ENCODE results near the gene ITGB6.

DNA sequence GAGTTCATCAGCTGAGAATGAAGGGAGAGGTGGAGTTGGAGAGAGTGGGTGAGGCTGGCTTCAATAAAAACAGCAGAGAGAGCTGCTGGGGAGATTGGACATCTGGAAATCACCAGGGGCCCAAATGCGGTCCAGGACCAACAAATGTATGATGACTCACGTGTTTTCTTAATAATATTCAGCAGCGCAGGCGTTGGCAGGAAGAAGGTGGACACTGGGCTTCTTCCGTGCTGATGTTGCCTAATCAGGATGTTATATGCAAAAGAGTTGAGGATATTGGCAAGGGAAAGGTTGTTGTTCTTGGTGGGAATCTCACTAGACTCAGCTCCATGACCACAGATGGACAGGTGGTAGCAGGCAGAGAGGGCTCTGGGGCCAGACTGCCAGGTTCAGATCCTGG lies 124.9 kb downstream of the ITGB6 start:
- TF ChIP-seq, protein P1, sequence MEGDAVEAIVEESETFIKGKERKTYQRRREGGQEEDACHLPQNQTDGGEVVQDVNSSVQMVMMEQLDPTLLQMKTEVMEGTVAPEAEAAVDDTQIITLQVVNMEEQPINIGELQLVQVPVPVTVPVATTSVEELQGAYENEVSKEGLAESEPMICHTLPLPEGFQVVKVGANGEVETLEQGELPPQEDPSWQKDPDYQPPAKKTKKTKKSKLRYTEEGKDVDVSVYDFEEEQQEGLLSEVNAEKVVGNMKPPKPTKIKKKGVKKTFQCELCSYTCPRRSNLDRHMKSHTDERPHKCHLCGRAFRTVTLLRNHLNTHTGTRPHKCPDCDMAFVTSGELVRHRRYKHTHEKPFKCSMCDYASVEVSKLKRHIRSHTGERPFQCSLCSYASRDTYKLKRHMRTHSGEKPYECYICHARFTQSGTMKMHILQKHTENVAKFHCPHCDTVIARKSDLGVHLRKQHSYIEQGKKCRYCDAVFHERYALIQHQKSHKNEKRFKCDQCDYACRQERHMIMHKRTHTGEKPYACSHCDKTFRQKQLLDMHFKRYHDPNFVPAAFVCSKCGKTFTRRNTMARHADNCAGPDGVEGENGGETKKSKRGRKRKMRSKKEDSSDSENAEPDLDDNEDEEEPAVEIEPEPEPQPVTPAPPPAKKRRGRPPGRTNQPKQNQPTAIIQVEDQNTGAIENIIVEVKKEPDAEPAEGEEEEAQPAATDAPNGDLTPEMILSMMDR (IDR thresholded peaks at IDR 0.05): no peak
- TF ChIP-seq, protein P2, sequence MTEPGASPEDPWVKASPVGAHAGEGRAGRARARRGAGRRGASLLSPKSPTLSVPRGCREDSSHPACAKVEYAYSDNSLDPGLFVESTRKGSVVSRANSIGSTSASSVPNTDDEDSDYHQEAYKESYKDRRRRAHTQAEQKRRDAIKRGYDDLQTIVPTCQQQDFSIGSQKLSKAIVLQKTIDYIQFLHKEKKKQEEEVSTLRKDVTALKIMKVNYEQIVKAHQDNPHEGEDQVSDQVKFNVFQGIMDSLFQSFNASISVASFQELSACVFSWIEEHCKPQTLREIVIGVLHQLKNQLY (CRISPR knock-in tag; IDR thresholded peaks at IDR 0.05): no peak
- TF ChIP-seq TCF7 (CRISPR knock-in tag; IDR thresholded peaks at IDR 0.05; ENCODE audit: low read depth): no peak
- TF ChIP-seq FOXK1 (CRISPR knock-in tag; IDR thresholded peaks at IDR 0.05): no peak
- TF ChIP-seq, protein P3, sequence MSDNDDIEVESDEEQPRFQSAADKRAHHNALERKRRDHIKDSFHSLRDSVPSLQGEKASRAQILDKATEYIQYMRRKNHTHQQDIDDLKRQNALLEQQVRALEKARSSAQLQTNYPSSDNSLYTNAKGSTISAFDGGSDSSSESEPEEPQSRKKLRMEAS (CRISPR knock-in tag; IDR thresholded peaks at IDR 0.05): no peak
- no peak for TF ChIP-seq NR2C2 (CRISPR knock-in tag; IDR thresholded peaks at IDR 0.05)
- no peak for TF ChIP-seq ZNF121 (CRISPR knock-in tag; IDR thresholded peaks at IDR 0.05)
- TF ChIP-seq ZBTB21 (CRISPR knock-in tag; IDR thresholded peaks at IDR 0.05; ENCODE audit: borderline replicate concordance): no peak
- no peak for TF ChIP-seq SP1 (CRISPR knock-in tag; conservative IDR thresholded peaks at IDR 0.05)
- no peak for TF ChIP-seq ZNF263 (CRISPR knock-in tag; IDR thresholded peaks at IDR 0.05; ENCODE audit: low read depth)

All from WTC11 (cell line).